HEK293 (cell line): Measurements from ENCODE around the gene ZDHHC3.

Experiments
- GFI1B ChIP-seq: fragments of 450-650 bp; formaldehyde crosslinking; IDR thresholded peaks from 2 replicates; pipeline ENCODE4 v1.5.1; 2016; ENCODE audit warnings: missing biosample characterization, missing genetic modification characterization
- KLF9 ChIP-seq: fragments of 450-650 bp; formaldehyde crosslinking; IDR thresholded peaks from 2 replicates; pipeline ENCODE4 v1.5.1; 2016; ENCODE audit warnings: missing biosample characterization, missing genetic modification characterization, low read depth
- YY1 ChIP-seq: fragments of 450-650 bp; formaldehyde crosslinking; IDR thresholded peaks from 2 replicates; pipeline ENCODE4 v1.5.1; 2018; ENCODE audit warnings: missing biosample characterization, missing genetic modification characterization
- ZBTB8A ChIP-seq: fragments of 450-650 bp; formaldehyde crosslinking; IDR thresholded peaks from 2 replicates; pipeline ENCODE4 v1.5.1; 2016; ENCODE audit warnings: missing biosample characterization, missing genetic modification characterization
- ZNF24 ChIP-seq: fragments of 450-650 bp; formaldehyde crosslinking; IDR thresholded peaks from 2 replicates; pipeline ENCODE4 v1.5.1; 2016; ENCODE audit warnings: missing biosample characterization, missing genetic modification characterization
- TF ChIP-seq, protein P1 (sequence below): fragments of 450-650 bp; formaldehyde crosslinking; IDR thresholded peaks from 2 replicates; pipeline ENCODE4 v1.5.1; 2016; ENCODE audit warnings: missing biosample characterization, missing genetic modification characterization
- TF ChIP-seq, protein P2 (sequence below): fragments of 450-650 bp; formaldehyde crosslinking; IDR thresholded peaks from 2 replicates; pipeline ENCODE4 v1.5.1; 2016; ENCODE audit warnings: missing biosample characterization, missing genetic modification characterization, borderline replicate concordance
- TF ChIP-seq, protein P3 (sequence below): fragments of 450-650 bp; formaldehyde crosslinking; IDR thresholded peaks from 2 replicates; pipeline ENCODE4 v1.5.1; 2016; ENCODE audit warnings: missing biosample characterization, missing genetic modification characterization

DNA sequence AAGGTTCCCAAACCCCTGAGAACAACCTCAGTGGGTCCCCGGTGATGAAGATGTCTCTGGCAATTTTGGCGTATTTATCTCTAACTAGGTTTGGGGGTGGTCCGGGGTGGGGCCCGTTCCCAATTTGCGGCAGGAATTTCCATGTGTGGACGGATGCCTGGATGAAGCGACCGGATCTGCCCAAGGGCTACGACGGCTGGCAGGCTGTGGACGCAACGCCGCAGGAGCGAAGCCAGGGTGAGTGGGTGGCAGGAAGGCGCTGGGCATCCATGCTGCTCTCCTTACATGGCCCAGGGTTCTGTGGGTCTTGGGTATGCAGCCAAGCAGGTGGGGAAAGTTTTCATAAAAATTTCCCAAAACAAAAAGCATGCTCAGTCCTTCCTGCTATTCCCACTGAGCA lies 72.2 kb downstream of the ZDHHC3 start:
- TF ChIP-seq ZBTB8A (no peak), YY1 (no peak), ZNF24 (tag by site-specific recombination) (no peak), KLF9 (tag by site-specific recombination) (no peak), GFI1B (tag by site-specific recombination) (no peak)
- TF ChIP-seq, protein P1, sequence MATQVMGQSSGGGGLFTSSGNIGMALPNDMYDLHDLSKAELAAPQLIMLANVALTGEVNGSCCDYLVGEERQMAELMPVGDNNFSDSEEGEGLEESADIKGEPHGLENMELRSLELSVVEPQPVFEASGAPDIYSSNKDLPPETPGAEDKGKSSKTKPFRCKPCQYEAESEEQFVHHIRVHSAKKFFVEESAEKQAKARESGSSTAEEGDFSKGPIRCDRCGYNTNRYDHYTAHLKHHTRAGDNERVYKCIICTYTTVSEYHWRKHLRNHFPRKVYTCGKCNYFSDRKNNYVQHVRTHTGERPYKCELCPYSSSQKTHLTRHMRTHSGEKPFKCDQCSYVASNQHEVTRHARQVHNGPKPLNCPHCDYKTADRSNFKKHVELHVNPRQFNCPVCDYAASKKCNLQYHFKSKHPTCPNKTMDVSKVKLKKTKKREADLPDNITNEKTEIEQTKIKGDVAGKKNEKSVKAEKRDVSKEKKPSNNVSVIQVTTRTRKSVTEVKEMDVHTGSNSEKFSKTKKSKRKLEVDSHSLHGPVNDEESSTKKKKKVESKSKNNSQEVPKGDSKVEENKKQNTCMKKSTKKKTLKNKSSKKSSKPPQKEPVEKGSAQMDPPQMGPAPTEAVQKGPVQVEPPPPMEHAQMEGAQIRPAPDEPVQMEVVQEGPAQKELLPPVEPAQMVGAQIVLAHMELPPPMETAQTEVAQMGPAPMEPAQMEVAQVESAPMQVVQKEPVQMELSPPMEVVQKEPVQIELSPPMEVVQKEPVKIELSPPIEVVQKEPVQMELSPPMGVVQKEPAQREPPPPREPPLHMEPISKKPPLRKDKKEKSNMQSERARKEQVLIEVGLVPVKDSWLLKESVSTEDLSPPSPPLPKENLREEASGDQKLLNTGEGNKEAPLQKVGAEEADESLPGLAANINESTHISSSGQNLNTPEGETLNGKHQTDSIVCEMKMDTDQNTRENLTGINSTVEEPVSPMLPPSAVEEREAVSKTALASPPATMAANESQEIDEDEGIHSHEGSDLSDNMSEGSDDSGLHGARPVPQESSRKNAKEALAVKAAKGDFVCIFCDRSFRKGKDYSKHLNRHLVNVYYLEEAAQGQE (tag by site-specific recombination): no peak
- TF ChIP-seq, protein P2, sequence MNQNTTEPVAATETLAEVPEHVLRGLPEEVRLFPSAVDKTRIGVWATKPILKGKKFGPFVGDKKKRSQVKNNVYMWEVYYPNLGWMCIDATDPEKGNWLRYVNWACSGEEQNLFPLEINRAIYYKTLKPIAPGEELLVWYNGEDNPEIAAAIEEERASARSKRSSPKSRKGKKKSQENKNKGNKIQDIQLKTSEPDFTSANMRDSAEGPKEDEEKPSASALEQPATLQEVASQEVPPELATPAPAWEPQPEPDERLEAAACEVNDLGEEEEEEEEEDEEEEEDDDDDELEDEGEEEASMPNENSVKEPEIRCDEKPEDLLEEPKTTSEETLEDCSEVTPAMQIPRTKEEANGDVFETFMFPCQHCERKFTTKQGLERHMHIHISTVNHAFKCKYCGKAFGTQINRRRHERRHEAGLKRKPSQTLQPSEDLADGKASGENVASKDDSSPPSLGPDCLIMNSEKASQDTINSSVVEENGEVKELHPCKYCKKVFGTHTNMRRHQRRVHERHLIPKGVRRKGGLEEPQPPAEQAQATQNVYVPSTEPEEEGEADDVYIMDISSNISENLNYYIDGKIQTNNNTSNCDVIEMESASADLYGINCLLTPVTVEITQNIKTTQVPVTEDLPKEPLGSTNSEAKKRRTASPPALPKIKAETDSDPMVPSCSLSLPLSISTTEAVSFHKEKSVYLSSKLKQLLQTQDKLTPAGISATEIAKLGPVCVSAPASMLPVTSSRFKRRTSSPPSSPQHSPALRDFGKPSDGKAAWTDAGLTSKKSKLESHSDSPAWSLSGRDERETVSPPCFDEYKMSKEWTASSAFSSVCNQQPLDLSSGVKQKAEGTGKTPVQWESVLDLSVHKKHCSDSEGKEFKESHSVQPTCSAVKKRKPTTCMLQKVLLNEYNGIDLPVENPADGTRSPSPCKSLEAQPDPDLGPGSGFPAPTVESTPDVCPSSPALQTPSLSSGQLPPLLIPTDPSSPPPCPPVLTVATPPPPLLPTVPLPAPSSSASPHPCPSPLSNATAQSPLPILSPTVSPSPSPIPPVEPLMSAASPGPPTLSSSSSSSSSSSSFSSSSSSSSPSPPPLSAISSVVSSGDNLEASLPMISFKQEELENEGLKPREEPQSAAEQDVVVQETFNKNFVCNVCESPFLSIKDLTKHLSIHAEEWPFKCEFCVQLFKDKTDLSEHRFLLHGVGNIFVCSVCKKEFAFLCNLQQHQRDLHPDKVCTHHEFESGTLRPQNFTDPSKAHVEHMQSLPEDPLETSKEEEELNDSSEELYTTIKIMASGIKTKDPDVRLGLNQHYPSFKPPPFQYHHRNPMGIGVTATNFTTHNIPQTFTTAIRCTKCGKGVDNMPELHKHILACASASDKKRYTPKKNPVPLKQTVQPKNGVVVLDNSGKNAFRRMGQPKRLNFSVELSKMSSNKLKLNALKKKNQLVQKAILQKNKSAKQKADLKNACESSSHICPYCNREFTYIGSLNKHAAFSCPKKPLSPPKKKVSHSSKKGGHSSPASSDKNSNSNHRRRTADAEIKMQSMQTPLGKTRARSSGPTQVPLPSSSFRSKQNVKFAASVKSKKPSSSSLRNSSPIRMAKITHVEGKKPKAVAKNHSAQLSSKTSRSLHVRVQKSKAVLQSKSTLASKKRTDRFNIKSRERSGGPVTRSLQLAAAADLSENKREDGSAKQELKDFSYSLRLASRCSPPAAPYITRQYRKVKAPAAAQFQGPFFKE (tag by site-specific recombination): no peak
- TF ChIP-seq, protein P3, sequence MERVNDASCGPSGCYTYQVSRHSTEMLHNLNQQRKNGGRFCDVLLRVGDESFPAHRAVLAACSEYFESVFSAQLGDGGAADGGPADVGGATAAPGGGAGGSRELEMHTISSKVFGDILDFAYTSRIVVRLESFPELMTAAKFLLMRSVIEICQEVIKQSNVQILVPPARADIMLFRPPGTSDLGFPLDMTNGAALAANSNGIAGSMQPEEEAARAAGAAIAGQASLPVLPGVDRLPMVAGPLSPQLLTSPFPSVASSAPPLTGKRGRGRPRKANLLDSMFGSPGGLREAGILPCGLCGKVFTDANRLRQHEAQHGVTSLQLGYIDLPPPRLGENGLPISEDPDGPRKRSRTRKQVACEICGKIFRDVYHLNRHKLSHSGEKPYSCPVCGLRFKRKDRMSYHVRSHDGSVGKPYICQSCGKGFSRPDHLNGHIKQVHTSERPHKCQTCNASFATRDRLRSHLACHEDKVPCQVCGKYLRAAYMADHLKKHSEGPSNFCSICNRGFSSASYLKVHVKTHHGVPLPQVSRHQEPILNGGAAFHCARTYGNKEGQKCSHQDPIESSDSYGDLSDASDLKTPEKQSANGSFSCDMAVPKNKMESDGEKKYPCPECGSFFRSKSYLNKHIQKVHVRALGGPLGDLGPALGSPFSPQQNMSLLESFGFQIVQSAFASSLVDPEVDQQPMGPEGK: no peak
